ENCODE measurements around the gene MIB1. TPM values are rescaled to one million over a fixed set of nuclear protein-coding genes. Genes with fewer than 3 reads are reported as not detected.

MIB1 gene
- 31.2 and 42.8 TPM in 2 replicates for total RNA-seq

GRCh38 chr18:21740538-21741311 lies at the start of gene MIB1:
Gene MIB1 (plus strand): TSS chr18:21740792. CDS start chr18:21741584, 792 bp downstream.
- H3K4me3 ChIP-seq (ENCODE audit: low read depth, low read length): peak within 1 kb of the TSS; percentile 63
- DNase-seq (ENCODE audit: low read depth): peak; percentile 52
- TF ChIP-seq, protein P1, sequence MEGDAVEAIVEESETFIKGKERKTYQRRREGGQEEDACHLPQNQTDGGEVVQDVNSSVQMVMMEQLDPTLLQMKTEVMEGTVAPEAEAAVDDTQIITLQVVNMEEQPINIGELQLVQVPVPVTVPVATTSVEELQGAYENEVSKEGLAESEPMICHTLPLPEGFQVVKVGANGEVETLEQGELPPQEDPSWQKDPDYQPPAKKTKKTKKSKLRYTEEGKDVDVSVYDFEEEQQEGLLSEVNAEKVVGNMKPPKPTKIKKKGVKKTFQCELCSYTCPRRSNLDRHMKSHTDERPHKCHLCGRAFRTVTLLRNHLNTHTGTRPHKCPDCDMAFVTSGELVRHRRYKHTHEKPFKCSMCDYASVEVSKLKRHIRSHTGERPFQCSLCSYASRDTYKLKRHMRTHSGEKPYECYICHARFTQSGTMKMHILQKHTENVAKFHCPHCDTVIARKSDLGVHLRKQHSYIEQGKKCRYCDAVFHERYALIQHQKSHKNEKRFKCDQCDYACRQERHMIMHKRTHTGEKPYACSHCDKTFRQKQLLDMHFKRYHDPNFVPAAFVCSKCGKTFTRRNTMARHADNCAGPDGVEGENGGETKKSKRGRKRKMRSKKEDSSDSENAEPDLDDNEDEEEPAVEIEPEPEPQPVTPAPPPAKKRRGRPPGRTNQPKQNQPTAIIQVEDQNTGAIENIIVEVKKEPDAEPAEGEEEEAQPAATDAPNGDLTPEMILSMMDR (conservative IDR thresholded peaks at IDR 0.05; ENCODE audit: low read depth, low read length): no peak

GRCh38 chr18:21693322-21693721 lies 47.3 kb upstream of the MIB1 start:
- DNase-seq (ENCODE audit: low read depth): no peak
- H3K4me3 ChIP-seq (ENCODE audit: low read depth, low read length): no peak overlapping the region
- TF ChIP-seq, protein P1 (conservative IDR thresholded peaks at IDR 0.05; ENCODE audit: low read depth, low read length): no peak

DNA sequence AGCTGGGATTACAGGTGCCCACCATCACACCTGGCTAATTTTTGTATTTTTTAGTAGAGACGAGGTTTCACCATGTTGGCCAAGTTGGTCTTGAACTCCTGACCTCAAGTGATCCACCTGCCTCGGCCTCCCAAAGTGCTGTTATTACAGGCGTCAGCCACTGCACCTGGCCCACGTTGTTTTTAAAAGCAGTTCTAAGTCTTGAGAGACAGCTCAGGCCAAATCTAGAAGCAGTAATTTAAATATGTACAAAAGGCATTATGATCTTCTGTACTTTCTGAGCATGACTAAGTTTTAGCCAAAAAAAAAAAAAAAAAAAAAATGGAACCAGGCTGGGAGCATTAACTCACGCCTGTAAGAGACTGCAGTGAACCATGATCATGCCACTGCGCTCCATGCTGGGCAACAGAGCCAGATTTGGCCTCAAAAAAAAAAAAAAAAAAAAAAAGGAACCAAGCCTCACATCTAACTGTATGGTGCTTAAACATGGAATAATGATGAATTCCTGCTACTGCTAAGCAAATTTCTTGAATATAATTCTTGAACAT lies 40.0 kb upstream of the MIB1 start:
- H3K4me3 ChIP-seq (ENCODE audit: low read depth, low read length): no peak overlapping the region
- TF ChIP-seq, protein P1 (conservative IDR thresholded peaks at IDR 0.05; ENCODE audit: low read depth, low read length): no peak
- DNase-seq (ENCODE audit: low read depth): no peak

DNA sequence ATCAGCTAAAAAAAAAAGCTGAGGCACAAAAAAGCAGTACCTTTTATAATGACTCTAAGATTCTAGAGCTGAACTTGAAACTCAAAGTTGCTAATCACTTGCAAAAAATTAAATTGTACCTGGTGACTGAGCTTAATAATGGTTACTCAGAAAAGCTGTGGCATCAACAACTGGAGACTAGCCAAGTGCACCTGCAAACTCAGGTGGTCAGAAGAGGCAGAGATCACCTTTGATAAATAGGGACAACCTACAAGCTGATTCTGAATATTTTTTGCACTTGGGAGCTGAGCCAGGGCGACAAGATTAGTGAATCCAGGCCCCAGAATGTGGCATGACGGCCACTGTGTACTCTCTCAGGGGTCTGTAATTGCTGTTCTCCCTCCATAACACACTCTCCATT lies 39.0 kb upstream of the MIB1 start:
- TF ChIP-seq, protein P1 (conservative IDR thresholded peaks at IDR 0.05; ENCODE audit: low read depth, low read length): no peak
- H3K4me3 ChIP-seq (ENCODE audit: low read depth, low read length): no peak overlapping the region
- no peak for DNase-seq (ENCODE audit: low read depth)

- no peak overlapping the region for H3K4me3 ChIP-seq (ENCODE audit: low read depth, low read length)
- TF ChIP-seq, protein P1 (conservative IDR thresholded peaks at IDR 0.05; ENCODE audit: low read depth, low read length): no peak
- DNase-seq (ENCODE audit: low read depth): no peak
Observed at GRCh38 chr18:21702602-21703001, 38.0 kb upstream of the MIB1 start.

DNA sequence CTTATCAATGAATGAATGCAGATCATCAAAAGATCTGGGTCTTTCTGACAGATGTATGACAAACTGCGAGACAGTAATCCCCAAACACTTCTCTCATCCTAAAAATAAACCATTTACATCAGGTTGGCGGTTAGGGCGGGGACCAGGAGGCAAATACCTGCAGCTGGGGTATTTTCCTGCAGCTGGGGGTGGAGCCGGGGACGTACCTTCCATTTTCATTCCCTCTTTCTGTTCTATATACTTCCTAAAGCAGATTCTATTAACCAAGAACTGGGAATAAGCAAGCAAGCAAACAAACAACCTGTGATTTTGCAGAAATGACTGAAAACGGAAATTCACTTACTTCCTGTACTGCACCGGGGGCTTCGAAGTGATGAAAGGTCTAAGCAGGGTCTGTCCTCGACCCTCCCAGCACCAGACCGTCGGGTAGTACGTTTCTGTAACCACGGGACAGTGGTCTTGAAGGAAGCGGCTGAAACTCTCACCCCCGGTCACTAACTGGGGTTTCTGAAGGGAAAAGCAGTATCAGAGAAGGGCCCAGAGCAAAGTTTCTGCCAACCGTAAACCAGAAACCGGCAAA lies 37.3 kb upstream of the MIB1 start:
- TF ChIP-seq, protein P1 (conservative IDR thresholded peaks at IDR 0.05; ENCODE audit: low read depth, low read length): no peak
- H3K4me3 ChIP-seq (ENCODE audit: low read depth, low read length): peak overlapping the region; percentile 75
- no peak for DNase-seq (ENCODE audit: low read depth)
